GM21447 (cell line): ENCODE results near the gene CLIP1.
"Not testable (repeated sequence)": the region's sequence is repeated elsewhere in the genome, so short reads cannot be mapped to it uniquely, and the experiment has no call there.

Experiments used
- ATAC-seq: cut with Tn5 transposase; IDR thresholded peaks from one replicate; pipeline ENCODE4 v1.9.1; 2021; ENCODE audit not compliant: unreplicated experiment

The CLIP1 gene

DNA sequence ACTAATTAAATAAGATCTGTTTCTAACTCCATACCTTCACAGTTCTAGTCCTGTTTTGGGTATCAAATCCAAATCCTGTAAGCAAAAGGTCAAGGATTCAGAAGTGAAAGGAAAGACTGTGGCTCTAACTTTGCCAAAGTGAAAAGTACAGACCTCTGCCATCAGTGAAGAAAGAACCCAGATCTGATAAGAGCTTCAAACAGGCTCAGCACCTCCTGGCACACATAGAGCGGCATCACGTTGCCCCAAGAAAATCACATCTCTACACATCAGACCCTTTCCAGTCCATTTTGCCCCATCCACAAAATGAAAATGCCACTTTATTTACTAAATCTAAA, 23.2 kb downstream of the CLIP1 start:
- no peak for ATAC-seq

DNA sequence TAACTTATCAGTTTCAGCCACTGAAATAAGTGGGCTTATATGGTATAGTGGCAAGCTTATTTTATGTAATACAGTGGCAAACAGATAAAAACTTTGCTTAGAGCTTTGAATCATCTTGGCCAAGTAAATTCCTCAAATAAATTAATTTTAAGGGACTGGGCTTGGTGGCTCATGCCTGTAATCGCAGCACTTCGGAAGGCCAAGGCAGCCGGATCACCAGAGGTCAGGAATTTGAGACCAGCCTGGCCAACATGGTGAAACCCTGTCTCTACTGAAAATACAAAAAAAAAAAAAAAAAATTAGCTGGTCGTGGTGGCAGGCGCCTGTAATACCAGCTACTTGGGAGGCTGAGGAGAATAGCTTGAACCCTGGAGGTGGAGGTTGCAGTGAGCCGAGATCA, 24.5 kb downstream of the CLIP1 start:
- ATAC-seq: not testable (repeated sequence)

DNA sequence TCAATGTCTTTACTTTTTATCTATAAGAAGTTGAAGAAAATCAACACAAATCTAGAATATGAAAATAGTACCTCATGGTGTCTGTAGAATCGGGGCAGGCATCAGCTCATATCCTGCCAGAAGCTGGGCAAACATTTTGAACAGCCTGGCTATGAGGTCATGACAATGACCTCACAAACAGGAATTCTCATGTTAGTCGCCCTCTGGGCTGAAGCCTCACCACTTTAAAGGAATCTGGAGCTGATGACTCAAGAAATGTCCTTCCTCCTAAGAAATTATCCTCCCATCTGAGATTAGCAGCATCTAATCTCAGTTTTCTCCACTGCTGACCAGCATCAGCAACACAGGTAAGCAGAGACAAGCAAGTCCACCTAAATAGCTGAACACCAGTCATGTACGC, 27.1 kb downstream of the CLIP1 start:
- ATAC-seq: no peak

DNA sequence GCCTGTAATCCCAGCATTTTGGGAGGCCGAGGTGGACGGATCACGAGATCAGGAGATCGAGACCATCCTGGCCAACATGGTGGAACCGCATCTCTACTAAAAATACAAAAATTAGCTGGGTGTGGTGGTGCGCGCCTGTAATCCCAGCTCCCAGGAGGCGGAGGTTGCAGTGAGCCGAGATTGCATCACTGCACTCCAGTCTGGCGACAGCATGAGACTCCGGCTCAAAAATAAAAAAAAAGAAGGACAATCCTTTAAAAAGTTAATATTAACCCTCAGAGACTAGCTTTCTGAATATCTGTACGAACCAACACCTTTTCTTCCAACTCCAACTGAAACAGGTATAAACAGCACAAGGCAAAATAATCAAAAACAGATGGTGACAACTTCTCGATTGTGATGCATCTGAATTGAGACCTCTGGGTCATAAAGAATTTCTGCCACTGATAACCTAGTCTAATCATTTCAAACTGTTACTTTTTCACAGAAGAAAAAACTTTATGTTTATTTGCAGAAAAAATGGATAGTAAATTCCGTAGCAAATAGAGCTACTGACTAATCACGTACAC, 27.8 kb downstream of the CLIP1 start:
- ATAC-seq: no peak

DNA sequence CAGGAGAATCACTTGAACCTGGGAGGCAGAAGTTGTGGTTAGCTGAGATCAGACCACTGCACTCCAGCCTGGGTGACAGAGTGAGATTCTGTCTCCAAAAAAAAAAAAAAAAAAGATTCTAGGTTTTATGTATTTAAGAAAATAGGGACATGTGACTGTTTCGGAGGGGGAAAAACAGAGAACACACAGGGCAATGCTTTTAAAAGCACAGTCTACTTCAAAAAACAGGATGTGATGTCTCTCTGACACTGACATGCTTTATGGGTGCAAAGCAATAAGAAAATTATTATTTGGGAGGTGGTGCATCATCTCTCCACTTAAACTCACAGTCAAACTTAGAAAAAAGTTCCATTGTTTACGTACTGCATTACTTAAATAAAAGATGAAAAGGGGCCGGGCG, 28.7 kb downstream of the CLIP1 start:
- no peak for ATAC-seq

DNA sequence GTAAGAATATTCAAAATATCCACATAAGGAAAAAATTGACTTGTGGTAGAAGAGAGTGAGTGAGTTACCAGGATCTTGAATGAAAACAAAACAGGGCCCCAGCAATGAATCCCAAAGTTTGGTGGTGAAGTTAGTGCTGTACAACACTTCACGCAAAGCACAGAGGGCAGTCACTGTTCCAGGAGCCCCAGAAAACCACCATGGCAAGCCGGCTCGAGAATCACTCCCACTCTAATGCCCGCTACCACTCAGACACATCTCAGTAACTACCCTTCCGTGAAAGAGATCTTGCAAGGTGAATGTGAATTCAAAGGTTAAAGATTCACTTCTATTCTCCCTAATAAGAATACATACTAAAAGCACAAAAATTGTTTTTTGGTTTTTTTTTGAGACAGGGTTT, 30.1 kb downstream of the CLIP1 start:
- no peak for ATAC-seq

DNA sequence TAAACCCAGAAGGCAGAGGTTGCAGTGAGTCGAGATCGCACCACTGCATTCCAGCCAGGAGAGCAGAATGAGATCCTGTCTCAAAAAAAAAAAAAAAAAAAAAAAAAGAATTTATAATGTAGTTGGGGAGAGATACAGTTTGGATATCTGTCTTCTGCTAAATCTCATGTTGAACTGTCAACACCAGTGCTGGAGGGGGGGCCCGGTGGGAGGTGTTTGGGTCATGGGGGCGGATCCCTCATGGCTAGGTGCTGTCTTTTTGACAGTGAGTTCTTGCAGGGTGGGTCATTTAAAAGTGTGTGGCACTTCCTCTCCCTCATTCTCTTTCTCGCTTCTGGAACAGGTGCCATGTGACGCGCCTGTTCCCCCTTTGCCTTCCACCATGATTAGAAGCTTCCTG, 32.8 kb downstream of the CLIP1 start:
- ATAC-seq: no peak

DNA sequence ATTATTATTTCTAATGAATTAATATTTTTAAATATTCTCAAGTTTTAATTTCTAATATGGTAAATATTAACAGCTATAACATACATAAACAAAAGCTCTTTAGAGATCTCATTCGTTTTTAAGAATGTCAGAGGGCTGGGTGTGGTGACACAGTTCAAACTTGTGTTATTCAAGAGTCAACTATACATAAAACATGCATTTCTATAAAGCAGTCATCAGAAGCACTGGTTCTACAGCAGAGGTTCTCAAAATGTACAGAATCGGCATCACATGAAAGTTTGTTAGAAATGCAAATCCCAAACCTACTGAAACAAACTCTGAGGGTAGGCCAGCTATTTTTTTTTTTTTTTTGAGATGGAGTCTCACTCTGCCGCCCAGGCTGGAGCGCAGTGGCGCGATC, 34.6 kb downstream of the CLIP1 start:
- no peak for ATAC-seq

DNA sequence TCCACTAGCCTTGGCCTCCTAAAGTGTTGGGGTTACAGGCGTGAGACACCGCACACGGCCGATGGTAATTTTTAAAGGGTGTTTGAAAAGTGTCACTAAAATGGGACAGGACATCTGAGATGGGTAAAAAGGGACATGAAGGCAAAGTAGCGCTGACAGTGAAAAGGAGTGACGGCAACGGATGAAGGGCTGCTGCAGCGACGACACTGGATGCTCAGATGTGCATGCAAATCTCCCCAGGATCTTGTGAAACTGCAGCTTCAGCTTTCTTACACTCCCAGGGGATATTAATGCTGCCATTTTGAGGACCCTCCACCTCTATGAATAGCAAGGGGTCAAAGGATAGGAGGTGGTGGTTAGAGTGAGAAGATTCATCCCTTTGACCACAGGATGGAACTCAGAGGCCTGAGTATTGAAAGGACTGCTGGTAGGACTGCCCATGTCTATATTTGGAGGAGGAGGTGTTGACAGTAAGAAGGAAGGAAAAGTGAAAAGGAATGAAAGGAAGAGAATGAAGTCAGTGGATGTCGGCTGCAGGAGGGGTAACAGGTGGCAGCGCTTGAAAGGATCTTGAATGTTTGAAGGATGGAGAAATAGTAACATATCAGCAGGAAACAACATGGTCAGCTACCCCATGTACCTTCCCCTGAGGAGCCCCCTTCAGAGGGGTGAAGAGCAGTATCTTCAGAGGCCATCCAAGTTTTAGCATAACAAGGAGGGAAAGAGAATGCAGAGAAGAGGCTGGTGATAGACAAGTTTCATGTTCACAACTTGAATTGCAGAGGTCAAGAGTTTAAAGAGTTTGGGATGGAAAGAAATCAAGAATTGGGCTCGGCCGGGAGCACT, 37.1 kb downstream of the CLIP1 start:
- ATAC-seq: no peak

DNA sequence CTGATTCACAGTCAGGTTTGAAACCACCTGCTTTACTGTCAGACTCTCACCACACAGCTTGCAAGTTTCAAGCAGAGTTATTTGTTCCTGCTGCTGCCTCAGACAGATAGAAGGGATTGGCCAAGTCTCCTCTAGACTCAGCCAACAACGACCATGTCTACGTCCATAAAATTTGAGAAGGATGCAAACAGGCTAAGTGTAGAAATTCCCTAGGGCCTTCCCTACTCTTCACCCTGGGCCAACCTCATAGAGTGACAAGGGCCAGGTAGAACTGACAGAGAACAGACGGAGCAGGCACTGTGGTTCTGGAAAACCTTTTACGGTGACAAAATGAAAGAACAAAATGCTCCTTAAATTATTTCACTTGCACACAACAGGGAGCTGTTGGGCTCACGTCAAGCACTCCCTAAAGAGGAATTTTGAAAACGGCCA, 39.5 kb downstream of the CLIP1 start:
- no peak for ATAC-seq

DNA sequence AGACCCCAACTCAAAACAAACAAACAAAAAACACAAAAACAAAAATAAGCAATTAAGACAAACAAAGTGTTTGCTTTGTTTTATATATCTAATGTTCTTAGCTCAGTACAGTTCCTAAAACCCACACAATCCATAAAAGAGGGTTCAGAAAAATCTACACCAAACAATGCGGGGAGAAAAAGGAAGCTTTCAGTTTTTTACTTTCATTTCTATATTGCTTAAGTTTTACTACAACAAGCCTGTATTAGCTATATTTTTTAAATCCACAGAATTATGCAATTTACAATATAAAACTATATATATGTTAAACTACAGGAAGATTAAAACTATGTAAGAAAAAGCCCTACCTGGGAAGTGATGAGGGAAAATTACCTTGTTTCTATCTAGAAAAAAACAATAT, 41.4 kb downstream of the CLIP1 start:
- ATAC-seq: no peak

DNA sequence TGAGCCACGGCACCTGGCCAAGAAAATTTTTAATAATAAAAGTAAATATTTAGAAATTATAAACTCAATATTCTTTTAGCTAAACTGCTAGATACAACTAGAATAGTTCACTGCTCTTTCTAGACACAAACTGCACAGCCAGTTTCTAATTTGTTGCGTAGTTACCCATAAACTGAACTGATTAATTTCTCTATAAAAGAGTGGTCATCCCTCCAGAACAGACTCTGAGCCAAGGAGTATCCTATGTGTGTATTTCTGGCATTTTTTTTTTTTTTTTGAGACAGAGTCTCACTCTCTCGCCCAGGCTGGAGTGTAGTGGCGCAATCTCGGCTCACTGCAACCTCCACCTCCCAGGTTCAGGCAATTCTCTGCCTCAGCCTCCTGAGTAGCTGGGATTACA, 45.7 kb downstream of the CLIP1 start:
- ATAC-seq: not testable (repeated sequence)

DNA sequence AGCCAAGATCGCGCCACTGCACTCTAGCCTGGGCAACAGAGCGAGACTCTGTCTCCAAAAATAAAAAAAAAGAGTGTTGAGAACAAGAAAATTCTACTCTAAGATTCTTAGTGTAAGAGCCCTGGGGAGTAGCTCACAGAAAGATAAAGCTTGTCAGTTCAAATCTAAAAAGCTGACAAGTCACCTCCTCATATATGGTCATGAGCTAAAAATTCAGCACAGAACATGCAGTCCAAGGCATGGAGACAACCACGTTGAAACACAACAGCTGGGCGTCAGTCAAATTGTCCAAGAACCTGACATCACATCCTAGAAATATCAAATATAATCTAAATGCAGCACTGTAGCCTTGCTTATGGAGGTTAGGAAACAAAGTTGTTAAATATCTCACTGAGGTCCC, 47.8 kb downstream of the CLIP1 start:
- no peak for ATAC-seq

DNA sequence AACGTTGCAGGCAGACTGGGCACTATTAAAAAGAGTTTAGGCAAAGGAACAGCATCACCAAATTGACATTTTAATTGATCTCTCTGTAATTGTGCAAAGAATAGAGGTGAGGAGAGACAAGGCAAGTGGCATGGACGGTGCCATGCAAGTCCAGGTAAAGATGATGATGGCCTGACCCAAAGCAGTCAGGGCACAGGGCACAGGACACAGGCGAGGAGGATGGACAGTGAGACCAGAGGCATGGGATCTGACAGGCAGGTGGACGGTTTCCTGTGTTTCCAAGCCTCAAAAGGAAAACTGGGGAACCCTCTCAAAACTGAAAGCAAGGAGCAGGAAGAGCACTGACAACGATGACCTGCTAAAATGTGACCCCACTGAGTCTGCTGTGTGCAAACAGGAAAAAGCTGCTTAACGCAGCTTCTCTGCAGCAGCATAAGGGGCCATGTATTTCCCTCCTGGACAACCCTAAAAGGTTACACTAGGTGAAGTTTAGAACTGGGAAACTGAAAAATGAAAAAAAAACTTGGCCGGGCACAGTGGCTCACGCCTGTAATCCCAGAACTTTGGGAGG, 50.9 kb downstream of the CLIP1 start:
- no peak for ATAC-seq

DNA sequence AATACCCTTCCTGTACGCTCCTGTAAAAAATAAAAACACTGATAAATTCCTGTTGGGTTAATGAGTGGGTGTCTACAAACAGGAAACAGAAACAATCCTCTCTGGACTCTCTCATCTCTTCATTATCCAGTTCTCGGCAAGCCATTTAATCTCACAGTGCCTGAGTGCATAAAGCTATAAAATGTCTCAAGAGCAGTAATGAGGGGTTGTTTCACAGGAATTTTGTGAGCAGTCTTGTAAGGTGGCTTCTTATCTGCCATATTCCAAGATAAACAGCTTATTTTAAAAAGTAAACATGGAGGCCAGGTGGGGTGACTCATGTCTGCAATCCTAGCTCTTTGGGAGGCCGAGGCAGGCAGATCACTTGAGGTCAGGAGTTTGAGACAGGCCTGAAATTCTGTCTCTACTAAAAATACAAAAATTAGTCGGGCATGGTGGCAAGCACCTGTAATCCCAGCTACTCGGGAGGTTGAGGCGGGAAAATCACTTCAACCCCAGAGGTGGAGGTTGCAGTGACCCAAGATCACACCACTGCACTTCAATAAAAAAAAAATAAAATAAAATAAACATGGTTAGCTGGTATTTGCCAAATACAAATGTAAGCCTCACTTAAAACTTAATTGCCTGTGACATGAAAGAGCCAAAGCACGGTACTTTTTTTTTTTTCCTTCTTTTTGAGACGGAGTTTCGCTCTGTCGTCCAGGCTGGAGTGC, 54.0 kb downstream of the CLIP1 start:
- ATAC-seq: no peak

DNA sequence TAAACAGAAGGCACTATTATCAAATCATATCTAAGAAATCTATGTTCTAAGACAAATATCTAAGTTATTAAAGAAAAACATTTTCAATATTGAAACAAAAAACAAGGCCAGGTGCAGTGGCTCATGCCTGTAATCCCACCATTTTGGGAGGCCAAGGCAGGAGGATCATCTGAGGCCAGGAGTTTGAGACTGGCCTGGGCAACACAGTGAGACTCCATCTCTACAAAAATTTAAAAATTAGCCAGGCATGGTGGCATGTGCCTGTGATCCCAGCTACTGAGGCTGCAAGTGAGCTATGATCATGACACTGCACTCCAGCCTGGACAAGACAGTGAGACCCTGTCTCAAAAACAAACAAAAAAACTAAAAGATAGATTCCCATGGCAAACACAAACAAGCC, 54.8 kb downstream of the CLIP1 start:
- ATAC-seq: not testable (repeated sequence)

DNA sequence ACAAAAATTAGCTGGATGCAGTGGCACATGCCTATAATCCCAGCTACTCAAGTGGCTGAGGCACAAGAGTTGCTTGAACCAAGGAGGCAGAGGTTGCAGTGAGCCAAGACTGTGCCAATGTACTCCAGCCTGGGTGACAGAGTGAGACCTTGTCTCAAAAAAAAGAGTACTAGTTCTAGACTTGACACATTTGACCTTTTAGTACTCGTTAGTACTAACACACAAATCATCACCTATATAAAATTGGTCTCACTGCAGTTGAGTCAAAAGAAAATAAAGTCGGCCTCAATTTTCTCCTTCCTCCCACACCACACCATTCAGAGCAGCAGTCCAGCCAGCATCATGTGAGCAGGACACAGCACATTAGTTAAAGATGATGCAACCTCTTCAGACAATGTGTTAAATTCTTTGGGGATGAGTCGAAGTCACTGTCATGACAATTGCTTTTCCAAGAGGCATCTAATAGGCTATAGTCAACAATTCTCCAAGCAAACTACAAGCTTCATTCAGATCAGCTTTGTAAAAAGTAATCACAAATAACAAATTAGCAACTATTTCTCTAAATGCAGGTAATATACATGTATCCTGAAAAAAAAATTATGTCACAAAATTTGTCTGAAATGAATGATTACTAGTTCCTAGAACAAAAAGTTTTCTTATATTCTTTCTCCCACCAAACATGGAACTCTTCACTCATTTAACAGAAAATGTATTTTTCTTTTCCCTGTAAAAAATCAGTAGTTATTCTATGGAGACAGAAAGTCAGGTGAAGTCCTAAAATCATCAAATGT, 55.6 kb downstream of the CLIP1 start:
- no peak for ATAC-seq

DNA sequence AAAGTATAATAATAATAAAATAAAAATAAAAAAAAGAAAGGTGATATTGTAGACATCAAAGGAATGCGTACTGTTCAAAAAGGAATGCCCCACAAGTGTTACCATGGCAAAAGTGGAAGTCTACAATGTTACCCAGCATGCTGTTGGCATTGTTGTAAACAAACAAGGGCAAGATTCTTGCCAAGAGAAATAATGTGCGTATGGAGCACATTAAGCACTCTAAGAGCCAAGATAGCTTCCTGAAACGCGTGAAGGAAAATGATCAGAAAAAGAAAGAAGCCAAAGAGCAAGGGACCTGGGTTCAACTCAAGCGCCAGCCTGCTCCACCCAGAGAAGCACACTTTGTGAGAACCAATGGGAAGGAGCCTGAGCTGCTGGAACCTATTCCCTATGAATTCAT, 57.2 kb downstream of the CLIP1 start:
- ATAC-seq: not testable (repeated sequence)

DNA sequence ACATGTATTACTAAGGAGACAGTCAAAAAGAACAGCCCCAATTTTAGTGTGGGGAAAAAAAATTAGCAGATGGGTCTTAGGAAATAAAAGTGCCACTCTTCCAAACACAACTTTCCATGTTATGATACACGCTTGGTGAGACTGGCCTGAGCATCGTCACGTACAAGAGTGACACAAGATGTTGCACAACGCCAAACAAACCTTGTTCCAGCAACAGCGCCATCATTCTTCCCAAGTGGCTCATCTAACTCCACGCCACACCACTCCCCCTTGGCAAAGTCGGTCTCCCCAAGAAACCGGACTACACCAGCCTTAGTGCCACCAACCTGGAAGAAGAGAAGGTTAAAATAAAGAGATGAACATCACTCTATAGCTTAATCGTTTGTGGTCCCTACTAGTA, 58.7 kb downstream of the CLIP1 start:
- no peak for ATAC-seq

DNA sequence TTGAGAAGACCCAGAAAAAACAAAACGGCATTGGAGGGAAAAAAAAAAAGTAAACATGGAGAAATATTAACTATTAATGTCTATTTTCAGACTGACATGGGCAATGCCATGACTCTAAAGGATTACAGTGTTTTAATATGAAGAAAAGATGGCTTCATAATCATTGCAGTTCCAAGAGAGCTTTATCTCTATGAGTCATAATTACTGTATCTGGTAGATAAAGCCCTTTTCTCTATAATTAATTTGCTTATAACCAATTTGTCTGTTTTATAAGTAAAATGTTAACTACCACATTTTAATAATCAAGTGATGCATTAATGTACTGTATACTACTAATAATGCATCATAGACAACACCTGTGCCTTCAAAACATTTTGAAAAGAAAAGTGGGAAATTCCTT, 59.7 kb downstream of the CLIP1 start:
- no peak for ATAC-seq

DNA sequence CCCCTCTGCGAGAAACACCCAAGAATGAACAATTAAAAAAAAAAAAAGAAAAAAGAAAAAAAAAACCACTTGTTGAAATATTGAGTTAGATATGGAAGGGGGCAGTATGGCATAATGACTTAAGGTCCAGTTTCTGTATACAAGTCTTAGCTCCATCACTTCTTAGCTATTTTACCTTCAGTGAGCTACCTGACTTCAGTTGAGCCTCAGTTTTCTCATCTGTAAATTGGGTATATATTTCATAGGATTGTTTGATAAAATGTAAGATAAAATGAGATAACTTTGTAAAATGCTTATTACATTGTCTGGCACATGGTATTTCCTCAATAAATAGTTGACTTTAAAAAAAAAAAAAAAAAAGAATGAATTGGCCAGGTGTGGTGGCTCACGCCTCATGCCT, 64.1 kb downstream of the CLIP1 start:
- ATAC-seq: not testable (repeated sequence)
